Liver (tissue), 9 donors: ENCODE measurements around the gene CTSE. TPM values are rescaled to one million over a fixed set of nuclear protein-coding genes. Genes with fewer than 3 reads are reported as not detected.

Experiments used
- DNase-seq: peaks from one replicate; pipeline ENCODE4 v3.0.0-alpha.2; 2017; ENCODE audit warnings: low spot score
- H3K27ac ChIP-seq, 2 donors: one replicate each; pipeline ENCODE4 v1.7.0; 2013; ENCODE audit warnings: inconsistent platforms in 2 of 2, low read length in 2 of 2, control low read depth in 1 of 2, low read depth in 1 of 2, mild to moderate bottlenecking in 1 of 2
- H3K27me3 ChIP-seq, 4 donors: one replicate each; pipeline versions ENCODE4 v1.6.1 to v1.7.0; 2013; ENCODE audit warnings: low read length in 3 of 4, inconsistent platforms in 1 of 4, mild to moderate bottlenecking in 1 of 4, moderate library complexity in 1 of 4; ENCODE audit not compliant: control insufficient read depth in 4 of 4, insufficient read depth in 4 of 4
- H3K36me3 ChIP-seq, 4 donors: one replicate each; pipeline versions ENCODE4 v1.6.1 to v1.7.0; 2013; ENCODE audit warnings: low read length in 3 of 4, mild to moderate bottlenecking in 3 of 4, low read depth in 1 of 4, moderate library complexity in 1 of 4; ENCODE audit not compliant: control insufficient read depth in 4 of 4, insufficient read depth in 3 of 4
- H3K4me1 ChIP-seq, 4 donors: one replicate each; pipeline versions ENCODE4 v1.6.1 to v1.7.0; 2013; ENCODE audit warnings: low read length in 3 of 4, mild to moderate bottlenecking in 3 of 4, moderate library complexity in 1 of 4; ENCODE audit not compliant: control insufficient read depth in 4 of 4, insufficient read depth in 4 of 4
- H3K4me3 ChIP-seq, 3 donors: one replicate each; pipeline versions ENCODE4 v1.6.1 to v1.7.0; 2013; ENCODE audit warnings: low read length in 3 of 3, control low read depth in 1 of 3, low read depth in 1 of 3, mild to moderate bottlenecking in 1 of 3
- H3K9ac ChIP-seq, 2 donors: one replicate each; pipeline ENCODE4 v1.7.0; 2013; ENCODE audit warnings: low read length in 2 of 2, mild to moderate bottlenecking in 2 of 2, moderate library complexity in 2 of 2, control low read depth in 1 of 2, low read depth in 1 of 2
- H3K9me3 ChIP-seq, 4 donors: one replicate each; pipeline versions ENCODE4 v1.6.1 to v1.7.0; 2013; ENCODE audit warnings: low read length in 3 of 4; ENCODE audit not compliant: control insufficient read depth in 4 of 4
- CTCF ChIP-seq: fragments of 150-350 bp; IDR thresholded peaks from 2 replicates; pipeline ENCODE4 v1.5.1; 2017; ENCODE audit warnings: improper control_type of control experiment, low read depth, low read length; ENCODE audit not compliant: missing input control
- EGR1 ChIP-seq, 2 donors: IDR thresholded peaks; 2 replicates each; pipeline ENCODE4 v1.6.1; 2016 to 2018; ENCODE audit warnings: antibody characterized with exemption in 2 of 2, low read depth in 2 of 2
- FOXA1 ChIP-seq: IDR thresholded peaks from 2 replicates; pipeline ENCODE4 v1.6.1; 2016; ENCODE audit warnings: antibody characterized with exemption
- FOXA2 ChIP-seq: IDR thresholded peaks from 2 replicates; pipeline ENCODE4 v1.6.1; 2016; ENCODE audit warnings: antibody characterized with exemption
- GABPA ChIP-seq, 2 donors: IDR thresholded peaks in 1 of 2; conservative IDR thresholded peaks in 1 of 2; 2 replicates each; pipeline ENCODE4 v1.6.1; 2016; ENCODE audit warnings: antibody characterized with exemption in 2 of 2, mild to moderate bottlenecking in 1 of 2, moderate library complexity in 1 of 2
- HNF4A ChIP-seq, 2 donors: conservative IDR thresholded peaks; 2 replicates each; pipeline ENCODE4 v1.6.1; 2016; ENCODE audit warnings: antibody characterized with exemption in 2 of 2, mild to moderate bottlenecking in 2 of 2
- HNF4G ChIP-seq: IDR thresholded peaks from 2 replicates; pipeline ENCODE4 v1.6.1; 2016; ENCODE audit warnings: antibody characterized with exemption
- JUND ChIP-seq, 2 donors: IDR thresholded peaks; 2 replicates each; pipeline ENCODE4 v1.6.1; 2016; ENCODE audit warnings: antibody characterized with exemption in 2 of 2
- MAX ChIP-seq: IDR thresholded peaks from 2 replicates; pipeline ENCODE4 v1.6.1; 2016; ENCODE audit warnings: antibody characterized with exemption
- NR2F2 ChIP-seq: IDR thresholded peaks from 2 replicates; pipeline ENCODE4 v1.6.1; 2016; ENCODE audit warnings: antibody characterized with exemption
- RAD21 ChIP-seq, 2 donors: IDR thresholded peaks; 2 replicates each; pipeline ENCODE4 v1.6.1; 2016; ENCODE audit warnings: antibody characterized with exemption in 2 of 2, mild to moderate bottlenecking in 2 of 2
- RXRA ChIP-seq, 2 donors: IDR thresholded peaks; 2 replicates each; pipeline ENCODE4 v1.6.1; 2017 to 2018; ENCODE audit warnings: antibody characterized with exemption in 2 of 2, mild to moderate bottlenecking in 1 of 2
- SP1 ChIP-seq: IDR thresholded peaks from 2 replicates; pipeline ENCODE4 v1.6.1; 2018; ENCODE audit warnings: antibody characterized with exemption, mild to moderate bottlenecking
- TAF1 ChIP-seq: conservative IDR thresholded peaks from 2 replicates; pipeline ENCODE4 v1.6.1; 2016; ENCODE audit warnings: antibody characterized with exemption, mild to moderate bottlenecking
- YY1 ChIP-seq: IDR thresholded peaks from 2 replicates; pipeline ENCODE4 v1.6.1; 2016; ENCODE audit warnings: antibody characterized with exemption, mild to moderate bottlenecking
- WGBS: extraction: QIAGEN DNeasy Blood & Tissue Kit; methylation state at CpG from one replicate; pipeline ENCODE4 v1.1.7; 2013; 5-methylcytosine and 5-hydroxymethylcytosine counted together
- polyA plus RNA-seq, 2 donors: library from polyadenylated mRNA; stranded (reverse) in 1 of 2; unstranded in 1 of 2; fragments of 200-250 nt in 1 of 2; fragments of >200 nt in 1 of 2; fragmentation: Nextera tagmentation in 1 of 2; extraction: Ambion mirVana in 1 of 2; gene quantifications; one replicate each; pipeline versions ENCODE4 v1.2.1 to v1.2.3, GENCODE V29; 2013 to 2015
- total RNA-seq, 2 donors: library from RNA; depleted of rRNA; stranded (reverse); fragments of >200 nt; gene quantifications; one replicate each; pipeline ENCODE4 v1.2.3, GENCODE V29; 2014
- TF ChIP-seq, protein P1 (sequence below): IDR thresholded peaks from 2 replicates; pipeline ENCODE4 v1.6.1; 2016; ENCODE audit warnings: antibody characterized with exemption, mild to moderate bottlenecking
- TF ChIP-seq, protein P2 (sequence below): IDR thresholded peaks from 2 replicates; pipeline ENCODE4 v1.6.1; 2016; ENCODE audit warnings: antibody characterized with exemption
- TF ChIP-seq, protein P3 (sequence below): IDR thresholded peaks from 2 replicates; pipeline ENCODE4 v1.6.1; 2016; ENCODE audit warnings: antibody characterized with exemption
- donor health status: healthy.
- donor health status: healthy.
- donor health status: healthy.
- donor health status: healthy.
- donor health status: healthy.

Gene CTSE
- total and polyA plus RNA-seq, 4 donors: under 0.01 to 32.8 (median 0.06) TPM

DNA sequence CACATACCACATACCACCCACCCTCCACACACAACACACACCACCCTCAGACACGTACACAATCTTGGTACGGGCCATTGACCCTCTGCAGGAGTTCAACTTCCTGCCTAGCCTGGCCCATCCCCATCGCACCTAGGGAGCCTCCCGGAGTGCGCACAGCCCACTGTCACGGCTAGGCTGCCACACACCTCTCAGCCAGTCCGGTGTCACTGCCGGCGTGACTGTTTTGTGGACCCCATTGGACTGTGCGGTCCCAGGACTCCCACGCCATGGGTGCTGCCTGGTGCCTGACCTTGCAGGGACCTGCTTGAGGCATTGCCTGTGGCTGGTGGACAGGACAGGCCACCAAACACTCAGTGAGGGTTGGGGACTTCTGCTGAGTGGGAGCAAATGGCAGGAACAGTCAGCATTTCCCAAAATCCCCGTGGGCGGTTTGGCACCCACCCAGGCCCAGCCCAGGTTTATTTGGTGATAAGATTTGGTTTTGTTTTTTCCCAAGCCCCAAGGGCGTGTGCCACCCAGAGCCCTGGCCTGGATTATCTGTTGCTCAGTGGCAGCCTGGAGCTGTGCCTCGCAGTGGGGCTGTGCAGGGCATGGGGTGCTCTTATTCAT, 48.2 kb downstream of the CTSE start:
- WGBS: 80% methylated on average over 15 of the region's 15 CpGs
- Histone ChIP-seq H3K27ac (no peak overlapping the region), H3K27me3 (no peaks in the 10 kb centered on the region), H3K36me3 (no peaks in the 10 kb centered on the region), H3K9me3 (no peaks in the 10 kb centered on the region), H3K4me1 (no peaks in the 10 kb centered on the region), H3K4me3 (no peak overlapping the region), H3K9ac (no peak overlapping the region)
- DNase-seq: no peak
- TF ChIP-seq RXRA (IDR thresholded peaks at IDR 0.05) (no peak), EGR1 (IDR thresholded peaks at IDR 0.05; ENCODE audit: low read depth in 2 of 2) (no peak), SP1 (no peak), RAD21 (IDR thresholded peaks at IDR 0.05) (no peak), FOXA2 (no peak), FOXA1 (no peak), TAF1 (no peak), NR2F2 (no peak), HNF4G (no peak), YY1 (no peak), JUND (IDR thresholded peaks at IDR 0.05) (no peak), MAX (no peak), CTCF (no peak), HNF4A (conservative IDR thresholded peaks at IDR 0.05) (no peak), GABPA (IDR thresholded peaks at IDR 0.05 in 1 of 2, conservative IDR thresholded peaks at IDR 0.05 in 1 of 2) (no peak)
- TF ChIP-seq, protein P1, sequence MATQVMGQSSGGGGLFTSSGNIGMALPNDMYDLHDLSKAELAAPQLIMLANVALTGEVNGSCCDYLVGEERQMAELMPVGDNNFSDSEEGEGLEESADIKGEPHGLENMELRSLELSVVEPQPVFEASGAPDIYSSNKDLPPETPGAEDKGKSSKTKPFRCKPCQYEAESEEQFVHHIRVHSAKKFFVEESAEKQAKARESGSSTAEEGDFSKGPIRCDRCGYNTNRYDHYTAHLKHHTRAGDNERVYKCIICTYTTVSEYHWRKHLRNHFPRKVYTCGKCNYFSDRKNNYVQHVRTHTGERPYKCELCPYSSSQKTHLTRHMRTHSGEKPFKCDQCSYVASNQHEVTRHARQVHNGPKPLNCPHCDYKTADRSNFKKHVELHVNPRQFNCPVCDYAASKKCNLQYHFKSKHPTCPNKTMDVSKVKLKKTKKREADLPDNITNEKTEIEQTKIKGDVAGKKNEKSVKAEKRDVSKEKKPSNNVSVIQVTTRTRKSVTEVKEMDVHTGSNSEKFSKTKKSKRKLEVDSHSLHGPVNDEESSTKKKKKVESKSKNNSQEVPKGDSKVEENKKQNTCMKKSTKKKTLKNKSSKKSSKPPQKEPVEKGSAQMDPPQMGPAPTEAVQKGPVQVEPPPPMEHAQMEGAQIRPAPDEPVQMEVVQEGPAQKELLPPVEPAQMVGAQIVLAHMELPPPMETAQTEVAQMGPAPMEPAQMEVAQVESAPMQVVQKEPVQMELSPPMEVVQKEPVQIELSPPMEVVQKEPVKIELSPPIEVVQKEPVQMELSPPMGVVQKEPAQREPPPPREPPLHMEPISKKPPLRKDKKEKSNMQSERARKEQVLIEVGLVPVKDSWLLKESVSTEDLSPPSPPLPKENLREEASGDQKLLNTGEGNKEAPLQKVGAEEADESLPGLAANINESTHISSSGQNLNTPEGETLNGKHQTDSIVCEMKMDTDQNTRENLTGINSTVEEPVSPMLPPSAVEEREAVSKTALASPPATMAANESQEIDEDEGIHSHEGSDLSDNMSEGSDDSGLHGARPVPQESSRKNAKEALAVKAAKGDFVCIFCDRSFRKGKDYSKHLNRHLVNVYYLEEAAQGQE: no peak
- TF ChIP-seq, protein P2, sequence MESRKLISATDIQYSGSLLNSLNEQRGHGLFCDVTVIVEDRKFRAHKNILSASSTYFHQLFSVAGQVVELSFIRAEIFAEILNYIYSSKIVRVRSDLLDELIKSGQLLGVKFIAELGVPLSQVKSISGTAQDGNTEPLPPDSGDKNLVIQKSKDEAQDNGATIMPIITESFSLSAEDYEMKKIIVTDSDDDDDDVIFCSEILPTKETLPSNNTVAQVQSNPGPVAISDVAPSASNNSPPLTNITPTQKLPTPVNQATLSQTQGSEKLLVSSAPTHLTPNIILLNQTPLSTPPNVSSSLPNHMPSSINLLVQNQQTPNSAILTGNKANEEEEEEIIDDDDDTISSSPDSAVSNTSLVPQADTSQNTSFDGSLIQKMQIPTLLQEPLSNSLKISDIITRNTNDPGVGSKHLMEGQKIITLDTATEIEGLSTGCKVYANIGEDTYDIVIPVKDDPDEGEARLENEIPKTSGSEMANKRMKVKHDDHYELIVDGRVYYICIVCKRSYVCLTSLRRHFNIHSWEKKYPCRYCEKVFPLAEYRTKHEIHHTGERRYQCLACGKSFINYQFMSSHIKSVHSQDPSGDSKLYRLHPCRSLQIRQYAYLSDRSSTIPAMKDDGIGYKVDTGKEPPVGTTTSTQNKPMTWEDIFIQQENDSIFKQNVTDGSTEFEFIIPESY: no peak
- TF ChIP-seq, protein P3, sequence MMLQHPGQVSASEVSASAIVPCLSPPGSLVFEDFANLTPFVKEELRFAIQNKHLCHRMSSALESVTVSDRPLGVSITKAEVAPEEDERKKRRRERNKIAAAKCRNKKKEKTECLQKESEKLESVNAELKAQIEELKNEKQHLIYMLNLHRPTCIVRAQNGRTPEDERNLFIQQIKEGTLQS: no peak
